Measurements from ENCODE around the gene MSANTD2.

DNA sequence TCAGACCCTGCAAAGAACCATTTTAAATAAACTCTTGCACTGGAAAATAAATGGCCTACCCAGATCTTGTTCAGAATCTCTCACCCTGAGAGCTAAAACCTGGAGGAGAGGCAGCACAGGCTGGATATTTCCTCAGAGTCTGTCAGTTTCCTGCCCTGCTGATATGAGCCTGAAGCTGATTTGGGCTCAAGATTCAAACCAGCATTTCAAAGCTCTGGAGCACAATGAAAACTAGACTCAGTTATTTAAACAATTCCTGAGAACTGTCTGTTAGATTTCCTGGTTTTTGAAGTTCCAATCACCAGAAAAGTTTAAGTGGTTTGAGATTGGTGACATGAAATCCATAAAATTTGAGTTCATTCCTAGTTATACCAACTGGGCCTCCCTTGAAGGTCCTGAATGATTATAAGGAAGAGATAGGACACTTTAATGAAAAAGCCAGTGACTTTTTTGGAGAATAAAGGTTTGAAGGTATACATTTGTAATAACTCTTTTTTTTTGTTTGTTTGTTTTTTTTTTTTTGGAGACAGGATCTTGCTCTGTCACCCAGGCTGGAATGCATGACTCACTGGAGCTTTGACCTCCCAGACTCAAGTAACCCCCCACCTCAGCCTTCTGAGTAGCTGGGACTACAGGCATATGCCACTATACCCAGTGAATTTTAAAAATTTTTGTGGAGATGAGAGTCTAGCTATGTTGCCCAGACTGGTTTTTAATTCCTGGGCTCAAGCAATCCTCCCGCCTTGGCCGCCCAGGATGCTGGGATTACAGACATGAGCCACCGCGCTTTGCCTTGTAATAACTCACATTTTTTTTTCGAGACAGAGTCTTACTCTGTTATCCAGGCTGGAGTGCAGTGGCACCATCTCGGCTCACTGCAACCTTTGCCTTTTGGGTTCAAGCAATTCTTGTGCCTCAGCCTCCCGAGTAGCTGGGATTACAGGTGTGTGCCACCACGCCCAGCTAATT lies 30.1 kb downstream of the MSANTD2 start:
- TF ChIP-seq, protein P1, sequence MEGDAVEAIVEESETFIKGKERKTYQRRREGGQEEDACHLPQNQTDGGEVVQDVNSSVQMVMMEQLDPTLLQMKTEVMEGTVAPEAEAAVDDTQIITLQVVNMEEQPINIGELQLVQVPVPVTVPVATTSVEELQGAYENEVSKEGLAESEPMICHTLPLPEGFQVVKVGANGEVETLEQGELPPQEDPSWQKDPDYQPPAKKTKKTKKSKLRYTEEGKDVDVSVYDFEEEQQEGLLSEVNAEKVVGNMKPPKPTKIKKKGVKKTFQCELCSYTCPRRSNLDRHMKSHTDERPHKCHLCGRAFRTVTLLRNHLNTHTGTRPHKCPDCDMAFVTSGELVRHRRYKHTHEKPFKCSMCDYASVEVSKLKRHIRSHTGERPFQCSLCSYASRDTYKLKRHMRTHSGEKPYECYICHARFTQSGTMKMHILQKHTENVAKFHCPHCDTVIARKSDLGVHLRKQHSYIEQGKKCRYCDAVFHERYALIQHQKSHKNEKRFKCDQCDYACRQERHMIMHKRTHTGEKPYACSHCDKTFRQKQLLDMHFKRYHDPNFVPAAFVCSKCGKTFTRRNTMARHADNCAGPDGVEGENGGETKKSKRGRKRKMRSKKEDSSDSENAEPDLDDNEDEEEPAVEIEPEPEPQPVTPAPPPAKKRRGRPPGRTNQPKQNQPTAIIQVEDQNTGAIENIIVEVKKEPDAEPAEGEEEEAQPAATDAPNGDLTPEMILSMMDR (IDR thresholded peaks at IDR 0.05), result no peak
- no peak for TF ChIP-seq POLR2A (IDR thresholded peaks at IDR 0.05)

Measured in right lobe of liver (tissue), 4 donors.